HG03575 (cell line): ENCODE measurements around the gene MADCAM1.

Experiments used
- ATAC-seq: cut with Tn5 transposase; IDR thresholded peaks from one replicate; pipeline ENCODE4 v1.9.1; 2021; ENCODE audit not compliant: unreplicated experiment, insufficient number of reproducible peaks, low FRiP score; ENCODE audit errors: extremely low read depth

Gene MADCAM1

DNA sequence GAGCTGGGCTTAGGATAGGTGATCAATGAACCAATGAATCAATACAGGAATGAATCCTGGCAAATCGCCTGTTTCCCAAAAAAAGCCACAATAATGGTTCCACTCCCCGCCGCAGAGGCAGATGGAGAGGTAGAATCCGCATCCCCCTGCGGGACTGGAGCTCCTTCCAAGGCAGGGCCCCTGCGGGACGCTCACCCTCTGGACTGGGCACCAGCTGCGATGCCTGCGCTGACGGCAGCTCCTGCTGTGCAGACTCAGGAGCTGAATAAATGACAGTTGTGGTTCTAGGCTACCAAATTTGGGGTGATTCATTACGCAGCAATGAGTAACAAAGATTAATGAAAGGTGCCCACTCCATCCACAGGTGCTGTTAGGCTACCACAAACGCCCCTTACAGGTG lies 26.4 kb downstream of the MADCAM1 start:
- no peak for ATAC-seq

DNA sequence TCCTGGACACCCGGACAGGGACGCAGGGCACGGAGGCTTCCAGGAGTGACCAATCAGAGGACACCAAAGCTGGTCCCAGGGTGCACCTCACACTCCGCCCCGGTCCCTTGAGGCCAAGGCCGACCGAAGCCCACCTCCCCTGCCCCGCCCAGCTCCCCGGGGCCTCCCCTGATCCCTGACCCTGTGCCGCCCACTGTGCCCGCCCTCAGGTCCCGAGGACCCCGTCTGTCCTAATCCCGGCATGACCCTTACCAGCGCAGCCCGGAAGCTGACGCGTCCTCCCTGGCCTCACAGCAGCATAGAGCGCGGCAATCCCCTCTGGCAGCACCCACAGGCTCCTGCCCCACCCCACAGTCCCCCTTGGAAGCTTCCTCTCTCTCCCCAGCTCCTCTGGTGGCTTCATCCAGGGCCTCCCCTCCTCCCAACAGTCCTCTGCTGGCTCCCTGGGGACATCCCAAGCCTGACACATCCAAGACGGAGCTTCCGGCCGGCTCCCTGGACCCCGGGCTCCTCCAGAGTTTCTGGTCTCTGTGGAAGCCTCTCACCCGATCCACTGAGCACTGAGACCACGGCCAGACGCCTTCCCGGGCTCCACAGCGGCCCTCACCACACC lies 27.9 kb downstream of the MADCAM1 start:
- ATAC-seq = no peak

DNA sequence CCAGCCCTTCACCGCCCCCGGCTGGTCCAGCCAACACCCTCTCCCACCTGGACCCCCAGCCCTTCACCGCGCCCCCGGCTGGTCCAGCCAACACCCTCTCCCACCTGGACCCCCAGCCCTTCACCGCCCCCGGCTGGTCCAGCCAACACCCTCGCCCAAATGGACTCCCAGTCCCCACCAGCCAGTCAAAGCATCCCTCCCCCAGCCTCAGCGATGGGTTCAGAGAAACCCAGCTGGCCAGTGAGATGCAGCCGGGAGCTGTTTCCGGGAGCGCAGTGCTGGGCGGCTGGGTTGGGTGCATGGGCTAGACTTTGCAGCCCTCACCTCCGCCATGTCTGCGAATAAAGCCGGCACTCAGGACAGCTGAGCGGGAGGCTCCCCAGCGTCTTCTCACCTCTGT lies 28.7 kb downstream of the MADCAM1 start:
- no peak for ATAC-seq

DNA sequence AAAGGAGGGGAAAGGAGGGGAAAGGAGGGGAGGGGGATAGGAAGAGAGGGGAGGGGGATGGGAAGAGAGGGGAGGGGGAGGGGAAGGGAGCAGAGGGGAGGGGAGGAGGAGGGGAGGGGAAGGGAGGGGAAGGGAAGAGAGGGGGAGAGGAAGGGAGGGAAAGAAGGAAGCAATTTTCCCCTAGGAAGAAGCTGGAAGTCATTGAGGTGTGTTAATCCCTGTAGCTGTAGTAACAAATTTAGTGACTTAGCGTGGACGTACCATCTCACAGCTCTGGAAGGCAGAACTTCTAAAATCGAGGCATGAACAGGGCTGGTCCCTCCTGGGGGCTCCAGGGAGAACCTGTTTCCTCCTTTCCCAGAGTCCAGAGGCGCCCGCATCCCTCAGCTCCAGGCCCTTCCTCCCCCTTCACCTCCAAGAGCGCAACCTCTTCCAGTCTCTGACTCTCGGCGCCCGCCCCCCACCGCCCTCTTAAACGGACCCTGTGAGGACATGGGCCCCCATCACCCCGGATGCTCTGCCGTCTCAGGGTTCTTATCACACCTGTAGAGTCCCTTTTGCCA lies 29.7 kb downstream of the MADCAM1 start:
- no peak for ATAC-seq

DNA sequence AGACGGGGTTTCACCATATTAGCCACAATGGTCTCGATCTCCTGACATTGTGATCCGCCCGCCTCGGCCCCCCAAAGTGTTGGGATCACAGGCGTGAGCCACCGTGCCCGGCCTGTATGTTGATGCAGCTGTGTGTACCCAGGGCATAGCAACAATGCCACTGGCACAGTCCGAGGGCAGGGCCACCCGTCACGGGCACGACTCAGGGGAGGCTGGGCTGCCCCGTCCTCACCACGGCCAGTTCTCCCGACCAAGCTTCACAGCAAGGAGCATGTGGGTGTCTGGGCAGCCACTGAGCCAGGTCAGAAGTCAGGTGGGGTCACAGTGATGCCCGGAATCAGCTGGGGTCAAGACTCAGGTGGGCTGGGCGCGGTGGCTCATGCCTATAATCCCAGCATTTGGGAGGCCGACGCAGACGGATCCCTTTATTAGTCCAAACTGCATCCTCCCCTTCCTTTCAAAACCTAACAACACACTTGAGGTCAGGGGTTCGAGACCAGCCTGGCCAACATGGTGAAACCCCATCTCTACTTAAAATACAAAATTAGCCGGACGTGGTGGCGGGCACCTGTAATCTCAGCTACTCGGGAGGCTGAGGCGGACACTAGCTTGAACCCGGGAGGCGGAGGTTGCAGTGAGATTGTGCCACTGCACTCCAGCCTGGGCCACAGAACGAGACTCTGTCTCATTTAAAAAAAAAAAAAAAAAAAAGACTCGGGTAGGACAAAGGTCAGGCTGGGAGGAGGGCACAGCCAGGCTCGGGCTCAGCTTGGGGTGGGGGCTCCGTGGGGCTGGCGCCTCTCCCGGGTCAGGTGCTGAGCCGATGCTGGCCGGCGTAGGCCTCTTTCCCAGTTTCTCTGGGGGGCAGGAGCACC lies 34.1 kb downstream of the MADCAM1 start:
- no peak for ATAC-seq

DNA sequence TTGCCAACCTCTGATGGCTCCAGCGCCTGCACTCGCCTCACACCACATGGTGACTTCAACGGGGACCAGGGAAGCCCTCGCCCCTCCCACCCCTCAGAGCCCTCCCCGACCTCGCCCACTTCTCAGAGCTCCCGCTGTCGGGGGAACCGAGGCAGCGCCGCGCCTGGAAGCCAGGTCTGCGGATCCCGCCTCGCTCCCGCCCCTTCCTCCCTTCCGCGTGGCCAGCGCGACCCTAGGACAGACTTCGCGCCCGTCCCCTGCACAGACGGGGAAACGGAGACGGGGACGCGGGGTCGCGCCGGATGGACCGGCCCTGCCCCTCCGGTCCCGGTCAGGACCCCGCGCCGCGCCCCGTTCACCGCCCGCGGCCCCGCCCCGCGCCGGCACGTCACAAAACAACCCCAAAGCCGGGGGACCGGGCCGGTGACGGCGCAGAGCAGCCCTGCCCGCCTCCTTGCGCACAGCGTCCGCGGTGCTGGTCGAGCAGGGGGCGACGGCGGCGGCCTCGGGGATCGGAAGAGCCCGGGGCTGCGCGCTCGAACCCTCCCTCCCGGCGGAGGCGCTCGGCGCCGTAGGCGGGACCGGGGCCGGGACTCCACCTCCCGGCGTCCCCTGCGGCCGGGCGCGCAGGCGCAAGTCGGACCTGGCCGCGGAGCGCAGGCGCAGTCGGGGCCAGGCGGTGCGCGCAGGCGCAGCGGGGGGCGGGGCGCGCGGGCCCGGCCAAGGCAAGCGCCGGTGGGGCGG lies 34.9 kb downstream of the MADCAM1 start:
- no peak for ATAC-seq

DNA sequence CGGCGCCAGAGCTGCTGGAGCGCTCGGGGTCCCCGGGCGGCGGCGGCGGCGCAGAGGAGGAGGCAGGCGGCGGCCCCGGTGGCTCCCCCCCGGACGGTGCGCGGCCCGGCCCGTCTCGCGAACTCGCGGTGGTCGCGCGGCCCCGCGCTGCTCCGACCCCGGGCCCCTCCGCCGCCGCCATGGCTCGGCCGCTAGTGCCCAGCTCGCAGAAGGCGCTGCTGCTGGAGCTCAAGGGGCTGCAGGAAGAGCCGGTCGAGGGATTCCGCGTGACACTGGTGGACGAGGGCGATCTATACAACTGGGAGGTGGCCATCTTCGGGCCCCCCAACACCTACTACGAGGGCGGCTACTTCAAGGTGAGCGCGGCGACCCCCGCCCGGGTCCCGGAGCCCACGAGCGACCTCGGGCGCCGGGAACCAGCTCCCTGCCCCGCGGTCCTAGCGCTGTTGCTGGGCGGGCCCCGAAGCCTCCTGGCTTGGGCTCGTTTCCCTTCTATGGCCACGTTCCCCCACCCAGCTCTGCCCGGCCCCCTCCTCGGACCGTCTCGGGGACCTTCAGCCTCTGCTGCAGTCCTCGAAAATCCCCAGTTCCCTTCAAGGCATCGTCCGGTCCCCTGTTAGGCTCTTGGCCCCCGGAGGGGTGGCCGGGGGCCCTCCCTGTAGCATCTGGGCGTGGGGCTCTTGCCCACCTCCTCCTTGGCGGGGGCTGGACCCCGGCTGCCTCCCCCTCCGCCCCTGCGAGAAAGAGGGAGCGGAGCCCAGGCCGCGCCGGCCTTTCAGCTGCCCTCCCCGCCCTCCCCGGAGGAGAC lies 35.7 kb downstream of the MADCAM1 start, which contains the start of gene CDC34:
Gene CDC34 (plus strand): TSS at position 8 of the 808 bp plus-strand sequence. CDS start 172 bp downstream, at position 180.
- no peak for ATAC-seq

DNA sequence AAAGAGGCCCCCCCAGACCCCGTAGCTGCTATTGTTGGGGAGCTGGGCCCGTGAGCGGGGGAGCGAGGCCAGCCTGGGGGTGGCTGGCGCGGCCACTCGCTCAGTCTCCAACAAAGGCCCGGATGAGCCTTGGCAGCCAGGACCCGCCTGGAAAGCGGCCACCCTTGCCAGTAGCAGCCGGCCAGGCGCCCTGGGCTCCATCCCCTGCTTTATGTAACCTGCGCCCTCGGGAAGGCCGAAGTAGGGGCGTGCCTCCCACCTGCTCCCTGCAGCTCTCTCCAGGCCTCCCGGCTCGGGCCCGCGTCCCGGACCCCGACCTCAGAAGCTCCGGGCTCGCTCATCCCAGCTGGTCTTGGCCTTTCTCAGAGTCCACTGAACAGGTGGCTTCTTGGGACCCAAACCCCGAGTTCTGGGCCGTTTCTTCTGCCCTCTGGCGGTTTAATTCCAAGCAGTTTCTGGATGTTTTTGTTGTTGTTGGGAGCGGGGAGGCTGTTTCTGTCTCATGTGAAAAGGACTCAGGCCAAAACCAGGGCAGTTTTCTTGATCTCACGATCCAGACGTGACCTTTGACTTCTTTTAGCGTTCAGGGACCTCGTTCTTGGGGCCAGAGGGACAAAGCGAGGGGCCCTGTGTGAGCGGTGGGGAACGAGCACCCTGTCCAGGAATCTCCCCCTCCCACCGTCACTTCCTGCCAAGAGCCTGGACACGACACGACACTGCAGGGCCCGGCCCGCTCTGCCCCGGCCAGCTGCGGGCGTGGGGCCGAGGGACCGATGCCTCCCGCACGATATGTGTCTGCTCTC lies 36.5 kb downstream of the MADCAM1 start:
- no peak for ATAC-seq

DNA sequence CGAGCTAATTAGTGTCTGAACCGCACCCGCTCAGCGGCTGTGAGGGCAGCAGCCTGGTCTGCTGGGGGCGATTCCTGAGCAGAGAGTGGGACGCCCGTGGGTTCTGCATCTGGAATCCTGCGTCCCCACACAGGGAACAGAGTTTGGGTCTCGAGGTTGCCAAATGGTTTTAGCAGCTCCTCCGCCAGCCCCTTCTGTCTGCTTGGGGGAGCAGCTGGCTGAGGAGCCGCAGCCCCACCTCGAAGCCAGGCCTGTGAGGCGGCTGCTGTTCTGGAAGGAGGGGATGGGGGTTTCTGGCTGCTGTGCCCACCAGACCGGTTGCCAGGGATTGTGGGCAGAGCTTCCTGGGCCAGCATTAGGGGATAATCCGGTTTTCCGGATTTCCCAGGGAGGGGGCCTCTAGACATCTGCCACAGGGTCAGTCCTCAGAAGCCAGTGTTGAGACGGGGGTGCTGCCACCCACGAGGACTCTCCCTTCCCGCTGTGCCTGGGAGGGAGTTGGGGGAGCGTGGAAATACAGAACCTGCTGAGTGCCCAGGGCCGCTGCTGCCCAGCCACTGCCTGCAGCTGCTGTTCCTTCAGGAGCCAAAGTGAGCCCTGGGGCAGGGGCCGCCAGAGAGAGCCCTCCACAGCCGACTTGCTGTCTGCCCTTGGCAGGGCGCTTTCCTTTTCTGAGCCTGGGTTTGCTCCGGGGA lies 37.2 kb downstream of the MADCAM1 start:
- no peak for ATAC-seq

DNA sequence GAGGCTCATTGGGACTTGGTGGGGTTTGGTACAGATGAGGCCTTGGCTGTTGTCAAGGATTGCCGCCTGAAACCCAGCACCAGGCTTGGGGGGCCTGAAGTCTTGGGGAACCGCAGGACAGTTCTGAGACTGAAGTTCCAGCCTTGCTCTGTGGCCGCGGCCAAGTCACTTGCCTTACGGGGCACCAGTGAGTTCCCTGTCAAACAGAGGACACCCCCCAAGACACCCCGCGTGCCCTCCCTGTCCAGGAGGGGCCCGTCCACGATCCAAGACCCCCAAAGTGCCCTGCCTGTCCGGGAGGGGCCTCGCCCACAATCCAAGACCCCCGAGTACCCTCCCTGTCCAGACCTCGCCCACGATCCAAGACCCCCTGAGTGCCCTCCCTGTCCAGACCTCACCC lies 37.8 kb downstream of the MADCAM1 start:
- ATAC-seq = no peak

DNA sequence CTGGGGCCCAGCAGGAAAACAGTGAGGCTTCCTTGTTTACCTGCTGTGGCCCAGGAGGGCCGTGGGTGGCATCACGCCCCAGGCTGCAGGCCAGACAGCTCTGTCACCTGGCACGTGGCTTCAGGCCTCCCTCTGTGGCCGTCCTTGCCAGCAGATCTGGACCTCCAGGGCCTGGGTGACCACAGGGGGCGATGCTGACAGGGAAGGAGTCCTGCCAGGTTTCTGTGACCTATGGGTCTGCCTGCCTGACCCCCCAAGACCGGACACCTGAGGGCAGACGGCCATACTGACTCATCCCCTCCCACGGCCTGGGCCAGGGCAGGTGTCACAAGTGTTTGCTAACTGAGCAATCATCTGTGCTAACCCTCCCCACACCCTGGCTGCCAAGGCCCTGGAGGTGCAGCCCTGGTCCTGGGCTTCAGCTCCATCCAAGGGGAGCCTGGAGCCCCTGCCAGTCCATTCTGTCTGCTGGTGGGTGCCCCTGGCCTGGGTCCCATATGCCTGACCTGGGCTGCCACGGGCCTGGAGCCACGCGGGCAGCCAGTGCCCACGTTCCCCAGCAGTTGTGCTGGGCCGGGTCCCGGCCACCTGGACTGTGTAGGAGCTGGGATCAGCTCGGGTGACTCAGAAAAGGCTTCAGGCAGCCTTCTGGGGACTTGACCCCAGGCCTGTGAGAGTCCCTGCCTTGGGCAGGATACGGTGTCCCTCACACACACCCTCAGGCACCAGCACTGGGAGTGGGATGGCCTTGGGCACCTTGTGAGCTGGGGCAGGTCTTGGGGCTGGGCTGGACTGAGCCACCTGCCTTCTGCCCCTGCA lies 38.9 kb downstream of the MADCAM1 start:
- no peak for ATAC-seq

DNA sequence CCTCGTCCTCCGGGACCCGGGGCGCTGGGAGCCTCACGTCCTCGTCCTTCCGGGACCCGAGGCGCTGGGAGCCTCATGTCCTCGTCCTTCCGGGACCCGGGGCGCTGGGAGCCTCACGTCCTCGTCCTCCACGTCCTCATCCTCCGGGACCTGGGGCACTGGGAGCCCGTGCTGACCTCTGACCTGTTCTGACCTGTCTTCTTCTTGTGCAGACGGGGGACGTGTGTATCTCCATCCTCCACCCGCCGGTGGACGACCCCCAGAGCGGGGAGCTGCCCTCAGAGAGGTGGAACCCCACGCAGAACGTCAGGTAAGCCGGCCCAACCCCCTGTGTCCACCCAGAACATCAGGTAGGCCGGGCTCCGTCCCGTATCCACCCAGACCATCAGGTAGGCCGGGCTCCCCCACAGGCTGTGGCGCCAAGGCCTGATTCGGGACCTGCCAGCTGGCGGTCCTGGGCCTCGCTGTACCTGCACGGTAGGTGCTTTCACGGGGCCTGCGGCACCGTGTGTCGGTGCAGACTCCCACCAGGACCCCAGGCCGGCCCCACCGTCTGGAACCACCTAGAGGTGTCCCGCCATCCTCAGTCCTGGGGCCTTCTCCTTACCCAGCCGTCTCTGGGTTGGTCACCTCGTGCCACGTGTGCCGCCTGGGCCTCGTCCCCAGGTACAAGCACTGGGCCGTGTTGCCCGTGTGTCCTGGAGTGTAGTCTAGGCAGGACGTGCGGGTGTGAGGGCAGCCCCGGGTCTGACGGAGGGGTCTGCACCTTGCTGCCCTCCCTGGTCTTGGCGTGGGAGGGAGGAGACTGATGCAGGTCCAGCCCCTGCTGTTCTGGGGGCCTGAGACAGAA lies 40.0 kb downstream of the MADCAM1 start:
- ATAC-seq = no peak

DNA sequence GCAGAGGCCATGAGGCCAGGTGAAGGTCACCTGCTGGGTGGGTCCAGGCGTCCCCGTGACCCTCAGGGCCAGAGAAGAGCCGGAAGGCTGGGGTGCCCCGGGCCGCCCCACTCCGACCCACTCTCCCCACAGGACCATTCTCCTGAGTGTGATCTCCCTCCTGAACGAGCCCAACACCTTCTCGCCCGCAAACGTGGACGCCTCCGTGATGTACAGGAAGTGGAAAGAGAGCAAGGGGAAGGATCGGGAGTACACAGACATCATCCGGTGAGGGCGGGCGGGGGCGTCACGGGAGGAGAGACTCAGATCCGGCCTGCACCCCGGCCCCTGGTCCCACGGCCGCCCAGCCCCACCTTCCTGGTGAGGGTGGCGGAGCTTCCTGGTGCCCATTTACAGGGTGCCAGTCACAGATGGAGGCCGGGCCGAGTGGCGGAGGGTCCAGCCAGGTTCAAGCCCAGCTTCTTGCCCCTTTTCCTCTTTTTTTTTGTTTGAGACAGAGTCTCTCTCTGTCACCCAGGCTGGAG lies 40.7 kb downstream of the MADCAM1 start:
- ATAC-seq = no peak

DNA sequence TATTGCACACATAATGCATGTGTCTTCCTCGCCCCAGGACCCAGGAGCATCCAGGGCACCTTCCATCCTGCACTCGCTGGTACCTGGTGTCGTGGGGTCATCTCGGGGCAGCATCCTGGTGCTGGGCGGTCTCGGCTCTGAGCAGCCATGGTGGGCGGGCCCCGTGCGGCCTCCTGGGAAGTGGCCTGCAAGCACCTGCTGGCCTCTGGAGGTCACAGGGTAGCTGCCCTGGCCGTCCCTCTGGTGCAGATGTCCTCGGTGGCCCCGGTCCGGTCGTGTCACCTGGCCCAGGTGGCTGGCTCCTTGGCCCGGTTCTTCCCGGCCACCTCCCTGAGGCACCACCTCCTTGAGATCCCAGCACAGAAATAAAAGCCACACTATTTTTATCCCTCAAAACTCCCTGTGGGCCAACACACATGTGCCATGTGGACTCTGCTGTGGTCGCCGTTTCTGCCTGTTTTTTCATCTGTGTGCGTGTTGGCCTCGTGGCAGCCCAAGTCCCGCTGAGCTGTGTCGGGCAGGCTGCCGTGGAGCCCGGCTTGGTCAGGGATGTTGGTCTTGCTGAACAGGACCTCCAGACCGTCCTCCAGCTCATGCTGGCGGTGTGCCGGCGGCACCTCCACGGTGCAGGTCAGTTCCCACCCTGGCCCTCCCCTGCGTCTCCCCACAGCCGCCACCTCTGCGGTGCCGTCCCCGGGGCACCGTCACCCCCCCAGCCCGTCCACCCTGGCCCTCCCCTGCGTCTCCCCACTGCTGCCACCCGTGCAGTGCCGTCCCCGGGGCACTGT lies 42.5 kb downstream of the MADCAM1 start:
- no peak for ATAC-seq
